NCI-H82 treated with DMSO at 0.1 percent for 48 hours (cell line): ENCODE measurements around the gene PRKCD.

Source experiments
- DNase-seq: peaks from one replicate; lab custom pipeline; 2025; ENCODE audit not compliant: unreplicated experiment; lab: John Stamatoyannopoulos, UW

Gene PRKCD

DNA sequence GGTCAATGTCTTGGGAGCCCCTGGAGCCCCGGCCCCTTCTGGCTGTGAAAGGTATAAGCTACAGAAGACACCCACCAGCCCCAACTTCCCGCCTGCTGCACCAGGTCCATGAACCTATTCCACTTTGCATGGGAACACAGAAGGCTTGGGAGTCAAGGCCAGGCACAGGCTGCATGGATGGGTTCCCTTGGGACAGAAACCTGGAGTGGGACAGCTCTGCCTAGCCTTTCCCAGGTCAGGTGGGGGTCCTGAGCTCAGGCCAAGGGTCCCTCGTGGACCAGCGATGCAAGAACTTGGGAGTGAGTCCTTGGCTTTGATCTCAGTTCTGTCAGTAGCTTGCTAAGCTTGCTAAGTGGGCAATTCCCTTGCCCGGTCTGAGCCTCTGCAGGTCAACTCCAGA lies 69.8 kb downstream of the PRKCD start:
- DNase-seq = no peak

DNA sequence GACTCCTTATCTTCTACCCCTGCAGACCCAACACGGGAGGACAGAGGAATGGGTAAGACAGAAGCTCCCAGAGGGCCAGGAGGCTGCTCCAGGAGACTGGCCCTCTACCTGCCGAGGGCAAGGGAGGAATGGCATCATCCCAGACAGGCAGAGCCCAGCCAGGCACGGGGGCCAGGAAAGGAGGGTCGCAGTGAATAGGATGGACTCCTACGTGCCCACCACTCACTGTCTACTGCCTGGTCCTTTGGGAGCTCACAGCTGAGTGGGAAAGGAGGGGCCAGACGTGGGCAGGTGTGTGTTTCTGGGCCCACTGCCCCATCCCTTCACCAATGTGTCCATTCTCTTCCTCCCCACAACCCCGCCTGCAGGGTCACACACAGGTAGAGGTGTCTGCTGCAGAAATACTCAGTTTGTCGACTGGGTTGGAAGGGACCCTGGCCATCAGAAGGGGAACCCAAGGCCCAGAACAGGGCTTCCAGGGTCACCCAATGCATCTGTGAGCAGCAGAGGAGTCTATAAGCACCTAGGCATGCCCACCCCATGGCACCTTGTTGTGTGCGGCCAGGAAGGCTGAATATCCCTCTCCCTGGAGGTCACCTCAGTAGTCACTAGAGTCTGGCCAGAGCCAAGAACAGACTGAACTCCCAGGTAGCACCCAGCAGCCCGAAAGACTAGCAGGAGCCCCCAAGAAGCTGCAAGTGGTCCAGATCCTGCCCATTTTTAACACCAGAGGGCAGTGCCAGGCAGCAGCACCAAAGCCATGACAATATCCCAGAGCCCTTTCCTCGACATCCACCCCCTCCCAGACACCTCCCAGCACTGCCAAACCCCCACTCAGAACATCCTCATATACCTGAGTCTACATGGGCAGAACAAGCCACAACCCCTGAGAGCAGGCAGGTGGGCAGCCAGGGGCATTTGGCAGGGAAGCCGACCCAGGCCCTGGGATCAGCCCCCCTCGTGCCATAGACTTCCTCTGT lies 70.8 kb downstream of the PRKCD start:
- no peak for DNase-seq

DNA sequence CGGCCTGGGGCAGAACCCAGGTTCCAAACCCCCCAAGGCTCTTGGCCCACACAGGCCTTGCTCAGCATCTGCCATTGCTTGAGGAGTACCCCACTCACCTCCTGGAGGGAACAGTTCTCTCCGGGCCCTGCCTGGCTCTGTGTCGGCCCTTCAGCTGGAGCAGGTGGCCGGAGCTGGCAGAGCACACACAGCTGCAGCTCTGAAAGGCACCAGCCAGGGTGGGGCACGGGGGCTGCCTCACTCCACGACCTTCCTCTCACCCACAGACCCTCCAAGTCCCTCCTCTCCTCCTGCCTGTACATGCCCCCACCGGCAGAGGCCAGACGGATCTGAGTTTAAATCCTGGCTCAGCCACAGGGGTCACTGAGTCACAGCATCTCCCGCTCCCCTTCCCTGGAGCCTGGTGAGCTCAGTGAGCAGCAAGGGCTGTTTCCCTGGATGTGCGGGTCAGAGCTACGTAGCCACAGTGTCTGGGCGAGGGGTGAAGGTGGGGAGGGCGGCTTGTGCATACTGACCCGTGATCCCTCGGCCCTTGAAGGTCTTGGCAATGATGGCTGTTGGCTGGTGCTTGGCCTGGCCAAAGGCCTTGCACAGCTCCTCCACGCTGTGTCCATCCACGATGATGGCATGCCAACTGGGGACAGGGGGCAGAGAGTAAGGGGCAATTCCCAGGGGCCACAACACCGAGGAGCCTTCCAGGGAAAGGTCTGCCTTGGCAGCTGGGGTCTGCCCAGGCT lies 71.8 kb downstream of the PRKCD start:
- no peak for DNase-seq

DNA sequence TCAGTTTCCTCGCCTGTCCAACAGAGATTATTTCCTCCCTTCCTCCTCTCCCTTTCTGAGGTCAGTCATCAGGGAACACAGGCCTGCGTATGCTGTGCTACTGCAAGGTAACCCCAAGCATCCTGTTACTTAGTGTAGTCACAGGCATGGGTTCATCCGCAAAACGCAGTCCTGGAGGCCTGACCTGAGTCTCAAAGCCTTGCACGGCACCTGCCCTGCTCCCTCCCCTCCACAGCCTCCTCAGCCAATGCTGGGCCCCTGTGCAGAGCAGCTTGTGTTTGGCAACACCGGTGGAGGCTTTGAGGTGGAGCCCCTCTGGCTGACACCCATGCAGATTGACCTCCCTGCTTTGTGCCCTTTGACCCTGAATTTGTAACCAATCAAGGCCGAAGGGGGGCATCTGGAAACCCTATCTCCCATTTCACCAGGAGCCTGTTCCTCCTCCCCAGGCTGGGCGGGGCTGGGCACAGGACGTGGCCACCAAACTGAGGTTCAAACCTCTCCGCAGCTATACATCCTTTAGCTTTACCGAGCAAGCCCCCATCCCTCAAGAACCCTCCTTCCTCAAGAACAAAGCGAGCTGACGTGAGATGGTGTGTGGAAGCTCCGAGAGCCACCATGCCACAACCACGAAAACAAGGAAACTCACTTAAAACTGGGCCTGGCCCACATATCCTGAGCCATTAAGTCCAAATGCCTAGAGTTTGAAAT lies 73.3 kb downstream of the PRKCD start:
- DNase-seq = no peak

DNA sequence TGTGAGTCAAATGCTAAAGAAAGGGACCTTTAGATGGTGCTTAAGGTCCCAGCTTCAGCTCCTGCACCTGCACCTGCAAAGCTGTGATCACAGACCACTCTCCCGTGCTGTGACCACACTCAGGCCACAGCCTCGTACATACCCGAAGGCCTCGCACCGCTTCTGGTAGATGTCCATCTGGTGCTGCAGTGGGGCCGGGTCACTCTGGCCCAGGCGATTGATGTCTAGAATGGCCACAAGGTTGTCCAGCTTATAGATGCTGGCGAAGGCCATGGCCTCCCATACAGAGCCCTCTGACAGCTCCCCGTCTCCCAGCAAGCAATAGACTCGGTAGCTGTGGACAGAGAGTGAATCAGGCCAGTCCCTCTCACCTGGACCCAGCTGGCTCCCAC lies 73.8 kb downstream of the PRKCD start:
- no peak for DNase-seq

DNA sequence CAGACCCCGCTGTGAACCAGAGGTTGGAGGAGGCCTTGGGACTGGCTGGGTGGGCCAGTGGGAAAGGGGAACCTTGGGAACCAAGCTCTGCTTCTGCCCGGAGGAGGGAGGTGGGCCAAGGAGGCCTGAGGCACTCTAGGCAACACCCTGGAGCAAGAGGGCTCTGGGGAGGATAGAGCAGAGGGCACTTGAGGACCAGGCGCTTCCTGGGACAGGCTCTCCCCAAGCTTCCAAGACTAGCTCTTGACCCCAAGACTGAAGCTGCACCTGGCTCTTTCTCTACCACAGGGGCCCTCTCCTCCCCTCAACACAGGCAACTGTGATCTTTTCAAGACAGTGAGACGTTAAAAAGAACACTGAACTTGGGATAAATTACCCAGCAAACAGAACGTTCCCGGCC lies 74.5 kb downstream of the PRKCD start:
- DNase-seq = no peak

DNA sequence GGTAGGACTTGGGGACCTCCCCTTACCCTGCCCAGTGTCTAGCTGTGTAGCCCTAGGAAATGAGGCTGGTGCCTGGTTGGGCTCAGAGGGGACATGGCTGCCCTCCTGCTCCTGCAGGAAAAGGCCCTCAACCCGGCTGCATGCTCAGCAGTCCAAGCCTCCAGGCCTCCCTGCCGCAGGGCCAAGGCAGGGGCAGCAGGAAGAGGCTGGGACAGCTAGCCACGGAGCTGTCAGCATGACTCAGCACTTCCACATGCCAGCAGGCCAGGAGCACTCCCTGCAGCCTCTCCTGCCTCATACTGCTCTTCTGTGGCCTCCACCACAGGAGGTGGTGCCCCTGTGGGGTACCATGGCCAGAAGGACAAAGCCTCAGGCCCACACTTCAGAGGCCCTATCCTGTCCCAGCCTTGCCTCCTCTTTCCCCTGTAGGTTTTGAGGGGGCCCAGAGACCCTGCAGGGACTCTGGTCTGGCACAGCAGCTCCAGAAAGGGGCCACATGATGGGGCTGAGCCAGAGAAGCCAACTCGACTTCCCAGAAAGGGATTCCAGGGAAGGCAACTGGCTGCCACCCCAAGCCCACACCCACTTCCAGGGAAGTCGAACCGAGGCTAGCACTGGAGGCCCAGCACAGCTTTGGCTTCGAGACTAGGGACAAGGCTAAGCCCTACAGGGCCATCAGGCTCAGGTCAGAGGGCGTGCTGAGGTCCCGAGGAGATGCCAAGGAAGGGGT lies 75.3 kb downstream of the PRKCD start:
- no peak for DNase-seq

DNA sequence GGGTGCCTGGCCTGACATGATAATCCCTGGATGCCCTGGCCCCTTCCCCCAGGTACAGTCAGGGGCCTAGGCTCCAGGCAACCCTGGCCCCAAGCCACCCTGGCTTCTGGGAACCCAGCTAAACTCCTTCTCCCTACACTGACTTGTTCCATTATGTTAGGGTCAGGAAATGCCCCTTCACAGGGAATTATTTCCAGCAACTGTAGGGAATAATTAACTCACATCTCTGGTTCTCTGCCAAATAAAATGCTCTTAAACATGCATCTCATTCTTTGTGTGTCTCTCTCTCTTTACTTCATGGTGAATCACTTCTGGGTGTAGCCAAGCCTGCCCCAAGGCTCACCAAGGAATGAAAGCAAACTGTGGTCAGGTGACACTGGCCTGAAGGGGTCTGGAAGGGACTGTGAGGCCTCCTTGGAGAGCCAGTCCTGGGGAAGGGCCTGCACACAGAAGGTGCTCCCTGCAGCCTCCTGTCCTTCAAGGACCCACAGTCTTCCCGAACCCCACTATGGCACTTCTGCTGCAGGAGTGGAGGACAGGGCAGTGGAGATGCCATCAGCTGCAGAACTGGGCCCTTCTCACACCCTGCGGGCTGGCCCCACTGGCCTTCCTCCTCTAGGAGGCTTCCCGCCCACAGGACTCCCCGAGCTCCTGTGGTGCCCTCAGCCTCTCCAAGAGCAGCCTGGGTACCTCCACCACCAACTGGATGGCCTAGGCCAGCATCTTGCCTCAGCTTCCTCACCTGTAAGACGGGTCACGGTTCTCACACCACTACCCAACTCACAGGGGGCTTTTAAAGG lies 77.2 kb downstream of the PRKCD start:
- DNase-seq = no peak

DNA sequence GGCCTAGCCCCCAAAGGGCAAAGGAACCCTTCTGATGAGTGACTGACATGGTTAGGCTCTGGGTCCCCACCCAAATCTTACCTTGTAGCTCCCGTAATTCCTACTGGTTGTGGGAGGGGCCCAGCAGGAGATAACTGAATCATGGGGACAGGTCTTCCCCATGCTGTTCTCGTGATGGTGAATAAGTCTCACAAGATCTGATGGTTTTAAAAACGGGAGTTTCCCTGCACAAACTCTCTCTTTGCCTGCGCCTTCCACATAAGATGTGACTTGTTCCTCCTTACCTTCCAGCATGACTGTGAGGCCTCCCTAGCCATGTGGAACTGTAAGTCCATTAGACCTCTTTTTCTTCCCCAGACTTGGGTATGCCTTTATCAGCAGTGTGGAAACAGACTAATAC lies 77.9 kb downstream of the PRKCD start:
- DNase-seq = no peak

DNA sequence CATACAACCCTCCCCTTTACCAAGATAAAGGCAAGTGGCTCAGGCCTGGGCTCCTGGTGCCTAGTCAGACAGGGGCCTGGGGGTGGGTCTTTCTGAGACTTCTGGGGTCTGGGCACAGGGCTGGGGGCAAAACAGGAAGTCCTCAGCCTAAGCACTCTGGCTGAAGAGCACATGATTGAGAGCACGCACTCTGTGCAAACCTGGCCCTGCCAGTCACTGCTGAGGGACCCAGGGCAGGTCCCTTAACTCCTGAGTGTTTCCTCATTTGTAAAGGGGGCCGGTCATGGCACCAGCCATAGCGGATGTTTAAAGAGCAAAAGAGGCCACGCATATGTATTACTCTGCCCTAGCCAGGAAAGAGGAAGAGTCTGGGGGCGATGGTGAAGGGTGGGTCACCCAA lies 78.8 kb downstream of the PRKCD start:
- no peak for DNase-seq

DNA sequence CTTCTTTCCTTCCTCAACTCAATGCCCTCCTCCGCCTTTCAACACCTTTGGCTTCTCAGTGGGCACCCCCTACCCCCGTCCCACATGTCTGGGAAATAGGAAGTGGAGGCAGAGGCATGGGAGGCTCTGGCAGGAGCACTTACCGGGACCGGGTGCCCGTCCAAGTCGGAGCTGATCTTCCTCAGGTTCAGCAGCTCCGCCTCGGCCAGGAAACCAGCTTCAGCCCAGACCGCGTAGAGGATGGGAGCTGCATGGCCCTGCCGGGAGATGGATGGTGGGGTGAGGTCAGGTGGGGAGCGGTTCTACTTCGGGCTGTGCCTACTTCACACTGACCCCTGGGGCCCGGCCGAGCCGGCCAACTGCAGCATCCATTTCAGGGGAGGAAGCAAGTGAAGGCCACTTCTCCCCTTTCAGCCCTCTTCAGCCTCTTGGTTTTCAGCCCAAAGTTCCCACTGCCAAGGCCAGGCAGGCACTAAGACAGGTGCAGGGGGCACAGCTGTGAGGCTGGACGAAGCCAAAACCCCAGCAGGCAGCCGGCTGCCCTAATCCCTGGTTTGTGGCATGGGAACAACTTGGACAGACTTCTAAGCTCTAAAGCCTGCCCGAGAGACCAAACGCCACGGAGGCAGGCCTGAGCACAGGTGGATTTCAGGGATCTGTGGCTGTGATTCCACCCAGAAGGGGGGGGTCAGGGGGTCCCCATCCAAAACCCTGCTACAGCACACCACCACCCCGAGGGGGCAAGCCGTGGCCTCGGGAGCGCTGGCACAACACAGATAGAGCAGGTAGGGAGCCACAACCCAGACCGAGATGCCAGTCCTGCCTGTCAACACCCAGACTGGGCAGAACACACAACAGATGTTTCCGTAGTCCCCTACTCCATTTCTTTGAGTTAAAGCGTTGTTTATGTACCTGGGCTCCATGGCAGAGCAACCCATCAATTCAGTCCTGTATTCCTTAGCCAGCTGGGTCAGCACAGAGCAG lies 80.3 kb downstream of the PRKCD start:
- no peak for DNase-seq

DNA sequence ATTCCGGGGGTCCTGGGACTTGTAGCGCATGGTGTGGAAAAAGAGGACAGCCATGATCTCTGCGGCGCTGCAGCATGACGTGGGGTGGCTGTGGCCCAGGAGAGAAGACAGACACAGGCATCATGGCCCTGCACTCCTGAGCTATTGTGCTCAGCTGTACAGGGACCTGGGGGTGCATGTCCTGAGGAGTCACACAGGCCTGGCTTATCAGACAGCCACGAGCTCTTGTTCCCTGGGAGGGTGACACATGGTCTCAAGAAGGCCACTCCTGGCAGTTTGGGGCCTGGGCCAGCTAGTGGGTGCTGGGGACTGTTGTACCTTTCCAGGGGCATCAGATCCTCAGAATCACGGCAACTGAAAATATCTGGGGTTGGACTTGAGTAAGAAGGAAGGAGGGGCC lies 81.1 kb downstream of the PRKCD start:
- DNase-seq = no peak
